Measurements from ENCODE around the gene CCDC141.

GRCh38 chr2:178951266-178952006, 98.5 kb downstream of the CCDC141 start:
- TF ChIP-seq CTCF (IDR thresholded peaks at IDR 0.05) (no peak), POLR2A (IDR thresholded peaks at IDR 0.05) (no peak)
